GM12874 (cell line): Measurements from ENCODE around the gene LTBP1.

Experiments used
- TF ChIP-seq, protein P1 (sequence below): IDR thresholded peaks from 2 replicates; pipeline ENCODE4 v1.5.1; 2011; ENCODE audit warnings: low read depth, mild to moderate bottlenecking, control low read depth, low read length, moderate library complexity; ENCODE audit not compliant: insufficient read depth

Gene LTBP1

DNA sequence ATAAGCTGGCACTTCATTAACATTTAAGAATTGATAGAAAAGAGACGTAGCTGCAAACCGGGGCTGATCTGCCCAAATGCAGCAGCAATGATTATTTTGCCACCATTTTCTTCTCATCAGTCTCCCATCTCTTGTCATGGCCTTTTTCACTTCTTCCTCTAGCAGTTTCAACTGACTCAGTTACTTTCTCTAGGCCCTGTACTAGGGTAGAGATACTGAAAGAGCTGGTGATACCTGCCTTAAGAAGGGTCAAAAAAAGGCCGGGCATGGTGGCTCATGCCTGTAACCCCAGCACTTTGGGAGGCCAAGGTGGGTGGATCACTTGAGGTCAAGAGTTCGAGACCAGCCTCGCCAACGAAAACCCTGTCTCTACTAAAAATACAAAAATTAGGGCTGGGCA, 127.4 kb downstream of the LTBP1 start:
- TF ChIP-seq, protein P1, sequence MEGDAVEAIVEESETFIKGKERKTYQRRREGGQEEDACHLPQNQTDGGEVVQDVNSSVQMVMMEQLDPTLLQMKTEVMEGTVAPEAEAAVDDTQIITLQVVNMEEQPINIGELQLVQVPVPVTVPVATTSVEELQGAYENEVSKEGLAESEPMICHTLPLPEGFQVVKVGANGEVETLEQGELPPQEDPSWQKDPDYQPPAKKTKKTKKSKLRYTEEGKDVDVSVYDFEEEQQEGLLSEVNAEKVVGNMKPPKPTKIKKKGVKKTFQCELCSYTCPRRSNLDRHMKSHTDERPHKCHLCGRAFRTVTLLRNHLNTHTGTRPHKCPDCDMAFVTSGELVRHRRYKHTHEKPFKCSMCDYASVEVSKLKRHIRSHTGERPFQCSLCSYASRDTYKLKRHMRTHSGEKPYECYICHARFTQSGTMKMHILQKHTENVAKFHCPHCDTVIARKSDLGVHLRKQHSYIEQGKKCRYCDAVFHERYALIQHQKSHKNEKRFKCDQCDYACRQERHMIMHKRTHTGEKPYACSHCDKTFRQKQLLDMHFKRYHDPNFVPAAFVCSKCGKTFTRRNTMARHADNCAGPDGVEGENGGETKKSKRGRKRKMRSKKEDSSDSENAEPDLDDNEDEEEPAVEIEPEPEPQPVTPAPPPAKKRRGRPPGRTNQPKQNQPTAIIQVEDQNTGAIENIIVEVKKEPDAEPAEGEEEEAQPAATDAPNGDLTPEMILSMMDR: no peak

DNA sequence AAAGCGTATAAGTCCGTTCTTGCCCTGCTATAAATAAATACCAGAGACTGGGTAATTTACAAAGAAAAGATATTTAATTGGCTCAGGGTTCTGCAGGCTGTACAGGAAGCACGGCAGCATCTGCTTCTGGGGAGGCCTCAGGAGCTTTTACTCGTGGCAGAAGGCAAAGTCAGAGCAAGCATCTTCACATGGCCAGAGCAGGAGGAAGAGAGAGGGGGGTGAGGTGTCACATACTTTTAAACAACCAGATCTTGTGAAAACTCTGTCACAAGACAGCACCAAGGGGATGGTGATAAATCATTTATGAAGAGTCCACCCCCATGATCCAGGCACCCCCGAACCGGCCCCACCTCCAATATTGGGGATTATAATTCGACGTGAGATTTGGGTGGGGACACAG, 130.6 kb downstream of the LTBP1 start:
- TF ChIP-seq, protein P1: no peak

DNA sequence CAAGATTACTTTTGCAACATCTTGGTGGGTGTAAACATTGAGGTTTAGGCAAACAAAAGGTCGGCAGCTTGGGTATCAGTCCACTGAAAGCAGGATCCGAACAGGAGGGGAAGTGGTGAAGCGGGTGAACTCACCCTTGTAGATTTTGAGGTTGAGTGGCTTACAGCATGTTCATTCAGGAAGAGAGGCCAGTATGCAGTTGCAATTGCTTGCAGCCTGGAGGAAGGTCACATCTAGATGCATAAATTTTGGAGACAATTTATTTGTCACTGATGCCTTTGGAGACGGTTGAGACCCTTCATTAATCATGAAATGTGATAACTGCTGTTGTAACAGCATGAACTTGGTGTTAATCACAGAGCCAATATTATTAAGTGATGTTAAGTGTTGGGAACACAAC, 131.1 kb downstream of the LTBP1 start:
- TF ChIP-seq, protein P1: no peak

DNA sequence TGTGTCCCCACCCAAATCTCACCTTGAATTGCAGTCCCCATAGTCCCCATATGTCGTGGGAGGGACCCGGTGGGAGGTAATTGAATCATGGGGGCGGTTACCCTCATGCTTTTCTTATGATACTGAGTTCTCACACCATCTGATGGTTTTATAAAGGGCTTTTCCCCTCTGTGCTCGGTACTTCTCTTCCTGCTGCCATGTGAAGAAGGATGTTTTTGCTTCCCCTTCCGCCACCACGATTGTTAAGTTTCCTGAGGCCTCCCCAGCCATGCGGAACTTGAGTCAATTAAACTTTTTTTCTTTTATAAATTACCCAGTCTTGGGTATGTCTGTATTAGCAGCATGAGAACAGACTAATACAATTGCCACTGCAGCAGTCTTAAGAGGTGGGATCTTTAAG, 134.9 kb downstream of the LTBP1 start:
- TF ChIP-seq, protein P1: no peak

DNA sequence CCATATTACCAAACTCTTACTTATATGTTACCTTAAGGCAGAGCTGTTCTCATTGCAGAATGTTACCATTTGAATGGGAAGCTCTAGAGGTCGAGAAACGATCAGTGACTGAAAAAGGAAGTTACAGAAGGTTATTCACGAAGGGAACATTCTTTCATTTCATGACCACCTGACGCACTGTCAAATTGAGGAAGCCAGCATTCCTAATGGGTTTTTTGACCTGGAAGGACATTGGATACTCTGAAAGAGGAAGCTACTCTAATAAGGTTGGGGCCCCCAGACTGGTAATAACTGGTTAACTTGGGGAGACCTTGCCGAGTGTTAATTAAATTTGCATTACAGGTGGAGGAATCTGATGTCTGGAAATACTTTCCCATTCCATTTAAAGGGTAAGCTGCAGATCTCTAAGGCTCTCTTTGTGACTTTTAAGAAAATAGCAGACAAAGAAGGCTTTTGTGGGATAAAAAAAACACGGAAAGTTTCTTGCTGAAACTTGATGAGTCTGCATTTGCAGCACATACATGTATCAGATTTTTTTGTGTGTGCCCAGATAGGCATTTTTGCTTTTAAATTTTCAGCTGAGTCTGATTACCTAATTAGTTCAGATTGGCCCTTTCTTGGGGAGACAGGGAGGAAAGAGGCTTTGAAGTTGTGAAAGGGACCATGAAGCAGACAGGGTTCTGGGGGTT, 137.1 kb downstream of the LTBP1 start:
- TF ChIP-seq, protein P1: no peak

DNA sequence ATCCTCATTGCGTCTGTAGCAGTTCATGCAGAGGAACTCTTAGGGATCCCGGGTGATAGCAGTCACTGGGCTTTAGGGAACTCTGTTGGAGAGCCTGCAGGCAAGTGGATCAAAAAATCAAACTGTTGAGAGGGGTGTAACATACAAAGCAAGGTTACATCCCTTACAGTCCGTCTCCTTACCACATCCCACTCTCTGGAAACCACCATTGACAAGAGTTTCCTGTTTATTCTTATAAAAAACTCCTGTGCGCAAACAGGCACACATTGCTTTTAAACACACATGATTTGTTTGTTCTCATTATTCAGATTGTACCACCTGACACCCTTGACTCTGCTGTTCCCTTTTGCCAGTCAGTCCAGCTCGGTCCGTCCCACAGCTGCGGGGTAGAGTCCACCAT, 137.7 kb downstream of the LTBP1 start:
- TF ChIP-seq, protein P1: no peak

DNA sequence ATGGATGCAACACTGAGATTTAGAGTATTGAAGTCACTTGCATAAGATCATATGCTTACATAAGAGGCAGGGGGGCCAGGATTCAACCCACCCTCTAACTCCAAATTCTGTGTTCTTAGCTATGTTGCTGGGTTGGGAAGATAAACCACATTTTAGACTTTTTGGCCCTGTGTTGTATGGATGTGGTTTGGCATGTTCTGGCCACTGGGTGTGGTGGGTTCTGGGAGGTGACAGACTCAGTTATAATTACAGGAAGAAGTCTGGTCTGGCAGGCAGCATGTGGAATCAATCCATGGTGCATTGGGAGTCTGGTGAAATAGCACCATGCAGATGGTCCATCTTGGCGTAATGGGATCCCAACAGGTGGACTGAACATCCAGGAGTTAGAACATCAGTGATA, 138.9 kb downstream of the LTBP1 start:
- TF ChIP-seq, protein P1: no peak
